ENCODE data around the gene CYSRT1.

The CYSRT1 gene

GRCh38 chr9:137227054-137227852 is 2.3 kb downstream of the CYSRT1 start, which contains the start of gene RNF224:
RNF224 (plus strand) TSS chr9:137227502; CDS start chr9:137228336, 834 bp downstream.
- DNase-seq: peak; percentile 75

DNA sequence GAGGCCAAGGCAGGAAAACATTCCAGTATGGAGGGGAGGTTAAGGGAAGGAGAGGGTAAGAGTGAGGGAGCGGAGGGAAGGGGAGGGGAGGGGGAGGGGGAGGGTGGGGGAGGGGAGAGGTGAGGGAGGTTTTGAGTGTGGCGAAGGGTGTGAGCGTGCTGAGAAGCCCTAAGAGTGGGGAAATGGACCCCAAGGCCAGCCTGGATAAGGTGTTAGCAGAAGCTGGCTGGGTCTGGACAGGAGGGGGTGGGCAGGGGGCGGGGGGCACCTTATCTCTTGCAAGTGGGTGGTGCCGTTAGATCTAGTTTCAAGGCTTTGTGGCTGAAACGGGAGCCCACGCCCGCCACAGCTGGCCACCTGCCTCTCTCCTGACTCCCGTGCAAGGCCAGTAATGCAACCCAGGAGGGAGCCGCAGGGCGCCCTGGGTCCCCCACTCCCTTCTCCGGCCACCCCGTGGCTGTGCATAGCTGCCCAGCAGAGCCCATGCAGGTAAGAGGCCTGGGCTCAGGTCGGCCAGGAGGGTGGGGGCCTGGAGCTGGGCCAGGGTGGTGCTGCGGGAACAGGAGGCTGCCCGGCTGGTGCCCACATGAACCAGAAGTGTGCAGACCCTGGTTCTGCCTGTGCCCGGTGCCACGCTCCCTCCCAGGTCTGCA is 3.0 kb downstream of the CYSRT1 start:
- no peak for DNase-seq

- DNase-seq: no peak
Measured at GRCh38 chr9:137228506-137228967, 3.6 kb downstream of the CYSRT1 start.

DNA sequence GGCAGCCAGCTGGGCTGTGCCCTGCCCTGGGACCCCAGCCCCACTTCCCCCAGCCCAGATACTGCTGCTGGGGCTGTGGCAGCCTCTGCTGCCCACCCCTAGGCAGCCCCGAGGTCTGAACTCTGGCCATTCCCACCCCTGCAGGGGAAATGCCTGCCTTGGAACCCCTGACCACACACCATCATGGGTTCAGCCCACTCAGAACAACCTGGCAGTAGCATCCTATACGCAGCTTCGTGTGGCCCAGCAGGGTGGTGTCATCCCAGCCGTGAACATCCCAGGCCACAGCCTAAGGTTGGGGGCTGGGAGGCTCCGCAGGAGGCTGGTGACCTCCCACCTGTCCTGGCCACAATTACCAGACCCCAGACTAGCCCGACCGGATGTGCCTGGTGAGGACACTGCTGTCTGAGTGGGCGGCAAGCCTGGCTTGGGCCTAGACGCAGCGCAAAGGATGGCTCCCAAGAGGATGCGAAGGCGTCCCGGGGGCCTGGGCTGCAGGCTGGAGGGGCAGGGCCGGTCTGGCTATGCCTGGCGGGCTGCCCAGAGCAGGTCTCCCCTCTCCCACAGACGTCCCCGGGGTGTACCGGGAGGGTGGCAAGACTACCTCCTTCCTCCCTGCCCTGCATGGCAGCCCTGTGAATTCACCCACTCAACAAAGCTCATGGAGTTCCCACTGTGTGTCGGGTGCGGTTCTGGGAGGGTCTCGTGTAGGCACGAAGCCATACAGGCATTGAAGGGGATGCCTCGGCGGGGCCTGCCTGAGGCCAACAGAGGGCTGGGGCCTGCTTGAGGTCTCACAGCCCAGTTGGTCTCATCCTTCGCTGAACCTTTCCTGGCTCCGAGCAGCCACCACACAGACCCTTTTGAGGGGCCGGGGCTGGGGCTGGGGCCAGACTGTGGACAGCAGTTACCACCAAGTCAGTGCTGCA is 4.3 kb downstream of the CYSRT1 start:
- no peak for DNase-seq

DNA sequence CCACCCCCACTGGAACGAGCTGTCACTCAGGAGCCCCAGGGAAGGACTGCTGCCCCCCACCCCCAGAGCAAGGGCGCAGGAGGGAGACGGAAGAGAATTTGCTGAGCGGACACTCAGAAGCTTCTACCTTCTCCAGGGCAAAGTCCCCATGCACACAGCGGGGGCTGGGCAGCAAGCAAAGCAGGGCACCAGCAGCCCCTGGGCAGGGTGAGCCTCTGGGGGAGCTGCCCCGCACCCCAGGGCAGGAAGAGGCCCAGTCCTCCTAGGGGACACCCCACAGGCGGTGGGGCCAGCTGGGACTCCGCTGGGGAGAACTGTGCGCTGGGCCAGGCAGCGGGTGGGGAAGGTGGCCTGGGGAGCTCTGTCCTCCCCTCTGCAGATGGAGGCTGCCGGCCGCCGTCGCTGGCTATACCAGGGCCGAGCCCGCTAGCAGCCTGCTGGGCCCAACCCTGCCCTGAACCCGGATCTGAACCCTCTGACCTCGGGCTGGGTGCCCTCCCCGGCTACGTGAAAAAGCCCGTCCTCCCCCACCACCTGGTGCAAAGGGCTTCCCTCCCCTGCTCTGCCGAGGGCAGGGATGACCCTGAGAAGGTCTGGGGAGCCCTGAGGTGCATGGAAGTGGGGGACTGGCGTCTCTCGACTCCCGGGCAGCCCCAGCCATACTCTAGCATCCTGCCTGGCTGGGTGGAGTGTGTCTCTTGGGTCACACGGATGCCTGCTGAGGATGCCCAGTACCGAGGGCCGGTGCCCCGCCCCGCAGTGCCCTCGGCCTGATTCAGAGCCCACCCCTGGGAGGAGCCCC is 5.1 kb downstream of the CYSRT1 start:
- DNase-seq: no peak

- no peak for DNase-seq
Measured at GRCh38 chr9:137230705-137231371, 5.9 kb downstream of the CYSRT1 start, which contains the start of gene SLC34A3. SLC34A3 (plus strand) TSS chr9:137230901; CDS start chr9:137231703, 802 bp downstream.

GRCh38 chr9:137231372-137232039 is 6.5 kb downstream of the CYSRT1 start:
- DNase-seq: no peak

GRCh38 chr9:137232101-137232500 is 7.1 kb downstream of the CYSRT1 start:
- DNase-seq: no peak

GRCh38 chr9:137232510-137232909 is 7.5 kb downstream of the CYSRT1 start:
- DNase-seq: no peak

DNA sequence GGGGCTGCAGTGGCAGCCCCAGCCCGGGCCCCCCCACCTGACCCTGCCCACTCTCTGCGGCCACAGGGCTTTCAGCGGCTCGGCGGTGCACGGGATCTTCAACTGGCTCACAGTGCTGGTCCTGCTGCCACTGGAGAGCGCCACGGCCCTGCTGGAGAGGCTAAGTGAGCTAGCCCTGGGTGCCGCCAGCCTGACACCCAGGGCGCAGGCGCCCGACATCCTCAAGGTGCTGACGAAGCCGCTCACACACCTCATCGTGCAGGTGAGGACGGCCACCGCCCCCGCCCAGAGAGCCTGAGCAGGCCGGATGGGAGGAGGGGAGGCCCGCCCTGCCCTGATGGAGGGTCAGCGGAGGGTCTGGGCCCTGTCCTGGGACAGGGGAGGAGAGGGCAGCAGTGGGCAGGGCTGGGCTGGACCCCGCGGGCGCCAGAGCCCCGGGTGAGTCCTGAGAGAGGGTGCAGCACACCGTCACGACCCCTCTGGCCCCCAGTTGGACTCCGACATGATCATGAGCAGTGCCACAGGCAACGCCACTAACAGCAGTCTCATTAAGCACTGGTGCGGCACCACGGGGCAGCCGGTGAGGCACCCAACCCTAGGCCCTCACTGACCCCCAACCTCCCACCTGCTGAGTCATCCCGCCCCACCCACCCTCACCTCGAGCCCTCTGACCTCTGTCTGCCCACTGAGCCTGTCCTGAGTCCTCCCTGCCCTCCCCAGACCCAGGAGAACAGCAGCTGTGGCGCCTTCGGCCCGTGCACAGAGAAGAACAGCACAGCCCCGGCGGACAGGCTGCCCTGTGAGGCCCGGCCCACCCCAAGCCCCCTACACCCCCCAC is 8.4 kb downstream of the CYSRT1 start:
- peak; percentile 58 for DNase-seq

DNA sequence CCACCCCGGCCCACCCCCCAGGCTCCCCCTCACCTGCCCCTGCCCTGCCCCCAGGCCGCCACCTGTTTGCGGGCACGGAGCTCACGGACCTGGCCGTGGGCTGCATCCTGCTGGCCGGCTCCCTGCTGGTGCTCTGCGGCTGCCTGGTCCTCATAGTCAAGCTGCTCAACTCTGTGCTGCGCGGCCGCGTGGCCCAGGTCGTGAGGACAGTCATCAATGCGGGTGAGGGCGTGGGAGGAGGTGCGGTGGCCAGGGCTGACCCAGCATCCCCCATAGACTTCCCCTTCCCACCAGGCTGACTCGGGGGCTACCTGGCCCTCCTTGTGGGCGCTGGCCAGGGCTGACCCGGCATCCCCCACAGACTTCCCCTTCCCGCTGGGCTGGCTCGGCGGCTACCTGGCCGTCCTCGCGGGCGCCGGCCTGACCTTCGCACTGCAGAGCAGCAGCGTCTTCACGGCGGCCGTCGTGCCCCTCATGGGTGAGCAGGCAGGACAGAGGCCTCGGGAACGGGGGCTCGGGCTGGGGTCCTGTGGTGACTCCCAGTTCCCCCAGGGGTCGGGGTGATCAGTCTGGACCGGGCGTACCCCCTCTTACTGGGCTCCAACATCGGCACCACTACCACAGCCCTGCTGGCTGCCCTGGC is 9.2 kb downstream of the CYSRT1 start:
- DNase-seq: no peak

DNA sequence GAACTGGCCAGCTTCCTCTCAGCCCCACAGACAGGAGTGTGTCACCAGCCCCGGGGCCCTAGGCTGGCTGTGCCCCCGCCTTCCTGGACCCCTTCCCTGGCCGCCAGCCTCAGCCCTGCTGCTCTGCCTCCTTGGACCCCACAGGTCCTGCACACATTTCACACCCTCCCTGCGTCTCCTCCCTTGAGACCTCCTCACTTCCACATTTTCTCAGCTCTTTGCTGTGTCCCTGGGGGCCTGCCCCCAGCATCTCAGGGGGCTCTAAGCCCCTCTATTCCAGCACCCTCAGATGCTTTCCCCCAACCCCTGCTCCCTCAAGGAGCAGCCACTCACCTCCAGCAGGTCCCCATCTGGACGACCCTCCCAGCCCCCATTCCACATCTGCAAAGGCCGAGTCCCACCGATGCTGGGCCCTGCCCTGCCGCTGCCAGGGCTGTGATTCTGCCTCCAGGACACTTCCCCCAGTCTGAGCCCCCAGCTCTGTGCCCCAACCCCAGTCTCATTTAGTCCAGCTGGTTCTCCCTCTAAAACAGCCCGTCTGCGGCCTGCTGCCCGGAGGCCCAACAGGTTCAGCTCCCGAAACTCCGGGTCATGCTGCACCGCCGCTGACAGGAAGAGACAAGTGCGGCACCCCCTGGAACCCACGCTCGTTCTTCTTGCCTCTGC is 9.9 kb downstream of the CYSRT1 start:
- no peak for DNase-seq

DNA sequence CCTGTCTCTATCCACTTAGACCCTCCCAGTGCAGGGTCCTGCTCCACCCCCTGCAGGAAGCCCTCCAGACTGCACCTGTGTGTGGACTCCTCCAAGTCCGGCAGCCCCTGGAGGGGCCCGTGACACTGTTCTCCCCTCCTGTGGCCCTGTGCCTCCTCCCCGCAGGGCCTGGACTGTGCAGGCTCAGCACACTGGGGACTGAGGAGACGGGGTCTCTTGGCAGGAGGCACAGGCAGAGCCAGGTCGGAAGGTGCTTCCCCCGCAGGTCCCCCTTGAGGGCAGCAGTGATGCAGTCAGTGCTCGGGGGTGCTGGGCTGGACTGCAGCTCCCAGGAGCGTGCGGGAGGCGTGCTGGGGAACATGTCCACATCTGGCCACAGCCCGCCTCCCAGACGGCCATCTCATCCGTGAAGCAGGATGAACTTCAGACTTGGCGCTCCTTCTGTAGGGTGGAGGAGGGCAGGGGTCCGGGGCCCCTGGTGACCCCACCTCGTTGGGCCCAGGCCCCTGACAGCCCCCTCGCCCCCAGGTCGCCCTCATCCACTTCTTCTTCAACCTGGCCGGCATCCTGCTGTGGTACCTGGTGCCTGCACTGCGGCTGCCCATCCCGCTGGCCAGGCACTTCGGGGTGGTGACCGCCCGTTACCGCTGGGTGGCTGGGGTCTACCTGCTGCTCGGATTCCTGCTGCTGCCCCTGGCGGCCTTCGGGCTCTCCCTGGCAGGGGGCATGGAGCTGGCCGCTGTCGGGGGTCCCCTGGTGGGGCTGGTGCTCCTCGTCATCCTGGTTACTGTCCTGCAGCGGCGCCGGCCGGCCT is 10.7 kb downstream of the CYSRT1 start:
- no peak for DNase-seq

GRCh38 chr9:137236238-137236935 is 11.4 kb downstream of the CYSRT1 start:
- peak; percentile 91 for DNase-seq

GRCh38 chr9:137236936-137237421 is 12.0 kb downstream of the CYSRT1 start:
- peak; percentile 59 for DNase-seq

GRCh38 chr9:137237759-137238726 is 13.1 kb downstream of the CYSRT1 start:
- peak; percentile 86 for DNase-seq

Measured in NCI-H345 (cell line).